OCI-LY3 (cell line): ENCODE measurements around the gene RNGTT.

ENCODE experiments used
- CTCF ChIP-seq: fragments of 200-600, 300-600 bp; sonication (generic); IDR thresholded peaks from 2 replicates; pipeline ENCODE4 v1.5.1; 2014; ENCODE audit warnings: antibody characterized with exemption, low read length, low read depth
- EZH2phosphoT487 ChIP-seq: fragments of 200-600 bp; shearing (Covaris generic); IDR thresholded peaks from 2 replicates; pipeline ENCODE4 v1.6.1; 2018; ENCODE audit warnings: antibody characterized with exemption, mixed run types, low read depth

GRCh38 chr6:88965691-88966090, 2.3 kb upstream of the RNGTT start:
- no peak for TF ChIP-seq CTCF
- TF ChIP-seq EZH2phosphoT487: no peak
